Glutamatergic neuron (in vitro differentiated cells): ENCODE measurements around the gene TRAF1. TPM values are rescaled to one million over a fixed set of nuclear protein-coding genes. Genes with fewer than 3 reads are reported as not detected.

ENCODE experiments used
- DNase-seq: peaks from one replicate; pipeline ENCODE4 v3.0.0; 2022
- H3K27ac Mint-ChIP-seq: one replicate; pipeline ENCODE4 v1.8.0; 2020; ENCODE audit warnings: mild to moderate bottlenecking, mixed read lengths, inconsistent platforms; ENCODE audit not compliant: unreplicated experiment
- H3K27me3 Mint-ChIP-seq: one replicate; pipeline ENCODE4 v1.8.0; 2020; ENCODE audit warnings: mild to moderate bottlenecking, moderate library complexity, mixed read lengths, inconsistent platforms; ENCODE audit not compliant: unreplicated experiment
- H3K36me3 Mint-ChIP-seq: one replicate; pipeline ENCODE4 v1.8.0; 2020; ENCODE audit warnings: mild to moderate bottlenecking, mixed read lengths, inconsistent platforms; ENCODE audit not compliant: unreplicated experiment
- H3K4me1 Mint-ChIP-seq: one replicate; pipeline ENCODE4 v1.8.0; 2020; ENCODE audit warnings: mild to moderate bottlenecking, low read depth, mixed read lengths, inconsistent platforms; ENCODE audit not compliant: unreplicated experiment
- H3K4me3 Mint-ChIP-seq: one replicate; pipeline ENCODE4 v1.8.0; 2020; ENCODE audit warnings: mild to moderate bottlenecking, mixed read lengths, inconsistent platforms; ENCODE audit not compliant: unreplicated experiment
- H3K9me3 Mint-ChIP-seq: one replicate; pipeline ENCODE4 v1.8.0; 2020; ENCODE audit warnings: mild to moderate bottlenecking, moderate library complexity, mixed read lengths, inconsistent platforms; ENCODE audit not compliant: unreplicated experiment
- total RNA-seq: library from RNA; stranded (reverse); fragmentation: NEBNext Ultra II Directional; extraction: Animal tissue kit (Norgen Biotek cat#: 25700); gene quantifications from one replicate; pipeline ENCODE4 v1.2.1, GENCODE V29; 2021; ENCODE audit not compliant: unreplicated experiment
- TF ChIP-seq, protein P1 (sequence below): fragments of 200-600 bp; sonication (generic); IDR thresholded peaks from one replicate; pipeline ENCODE4 v1.5.0; 2021; ENCODE audit not compliant: partially characterized antibody, unreplicated experiment

TRAF1 gene
- total RNA-seq, 1 donor from 2014 or later, result 1.6 TPM

DNA sequence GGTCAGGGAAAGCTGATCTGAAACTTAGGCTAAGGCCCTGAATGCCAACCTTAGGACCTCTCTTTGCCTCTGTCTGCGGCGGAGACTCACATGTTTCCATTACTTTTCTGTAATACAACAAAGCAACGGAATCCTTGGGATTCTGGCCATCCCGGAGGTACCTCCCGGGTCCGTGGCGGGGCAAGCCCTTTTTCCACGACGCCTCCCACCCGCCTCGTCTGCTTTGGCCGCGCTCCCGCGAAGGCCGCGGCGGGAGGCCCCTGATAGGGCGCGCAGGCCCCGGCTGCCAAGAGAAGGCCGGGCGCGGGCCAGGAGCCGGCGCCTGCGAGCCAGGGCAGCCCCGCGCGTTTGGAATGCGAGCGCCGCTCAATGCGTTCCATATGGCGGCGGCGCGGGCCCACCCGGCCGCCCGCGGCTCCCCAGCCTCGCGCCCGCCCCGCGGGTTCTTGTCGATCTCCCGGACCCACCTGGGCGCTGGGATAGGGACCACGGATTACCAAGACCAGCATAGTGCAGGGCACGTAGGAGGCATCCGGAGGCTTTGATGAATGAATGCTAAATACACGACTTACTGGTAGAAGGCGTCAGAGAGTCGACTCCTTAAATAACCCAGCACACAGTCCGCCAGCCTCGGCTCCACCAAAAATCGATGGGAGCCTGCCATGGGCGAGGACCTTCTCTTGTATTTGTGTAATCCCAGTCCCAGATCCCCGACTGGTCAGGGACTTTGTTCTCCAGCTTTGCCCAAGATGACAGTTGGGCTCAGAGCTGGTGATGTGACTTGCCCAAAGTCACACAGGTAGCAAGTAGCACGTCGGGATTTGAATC lies 32.1 kb downstream of the TRAF1 start:
- H3K27ac Mint-ChIP-seq, result no peak overlapping the region
- H3K4me1 Mint-ChIP-seq, result peaks cover 9% of the 10 kb centered on the region
- peak; percentile 32 for DNase-seq
- TF ChIP-seq, protein P1, sequence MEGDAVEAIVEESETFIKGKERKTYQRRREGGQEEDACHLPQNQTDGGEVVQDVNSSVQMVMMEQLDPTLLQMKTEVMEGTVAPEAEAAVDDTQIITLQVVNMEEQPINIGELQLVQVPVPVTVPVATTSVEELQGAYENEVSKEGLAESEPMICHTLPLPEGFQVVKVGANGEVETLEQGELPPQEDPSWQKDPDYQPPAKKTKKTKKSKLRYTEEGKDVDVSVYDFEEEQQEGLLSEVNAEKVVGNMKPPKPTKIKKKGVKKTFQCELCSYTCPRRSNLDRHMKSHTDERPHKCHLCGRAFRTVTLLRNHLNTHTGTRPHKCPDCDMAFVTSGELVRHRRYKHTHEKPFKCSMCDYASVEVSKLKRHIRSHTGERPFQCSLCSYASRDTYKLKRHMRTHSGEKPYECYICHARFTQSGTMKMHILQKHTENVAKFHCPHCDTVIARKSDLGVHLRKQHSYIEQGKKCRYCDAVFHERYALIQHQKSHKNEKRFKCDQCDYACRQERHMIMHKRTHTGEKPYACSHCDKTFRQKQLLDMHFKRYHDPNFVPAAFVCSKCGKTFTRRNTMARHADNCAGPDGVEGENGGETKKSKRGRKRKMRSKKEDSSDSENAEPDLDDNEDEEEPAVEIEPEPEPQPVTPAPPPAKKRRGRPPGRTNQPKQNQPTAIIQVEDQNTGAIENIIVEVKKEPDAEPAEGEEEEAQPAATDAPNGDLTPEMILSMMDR, result no peak
- H3K4me3 Mint-ChIP-seq, result no peak overlapping the region
- H3K9me3 Mint-ChIP-seq, result peaks cover 3% of the 10 kb centered on the region
- peaks cover 2% of the 10 kb centered on the region for H3K27me3 Mint-ChIP-seq
- no peaks in the 10 kb centered on the region for H3K36me3 Mint-ChIP-seq

DNA sequence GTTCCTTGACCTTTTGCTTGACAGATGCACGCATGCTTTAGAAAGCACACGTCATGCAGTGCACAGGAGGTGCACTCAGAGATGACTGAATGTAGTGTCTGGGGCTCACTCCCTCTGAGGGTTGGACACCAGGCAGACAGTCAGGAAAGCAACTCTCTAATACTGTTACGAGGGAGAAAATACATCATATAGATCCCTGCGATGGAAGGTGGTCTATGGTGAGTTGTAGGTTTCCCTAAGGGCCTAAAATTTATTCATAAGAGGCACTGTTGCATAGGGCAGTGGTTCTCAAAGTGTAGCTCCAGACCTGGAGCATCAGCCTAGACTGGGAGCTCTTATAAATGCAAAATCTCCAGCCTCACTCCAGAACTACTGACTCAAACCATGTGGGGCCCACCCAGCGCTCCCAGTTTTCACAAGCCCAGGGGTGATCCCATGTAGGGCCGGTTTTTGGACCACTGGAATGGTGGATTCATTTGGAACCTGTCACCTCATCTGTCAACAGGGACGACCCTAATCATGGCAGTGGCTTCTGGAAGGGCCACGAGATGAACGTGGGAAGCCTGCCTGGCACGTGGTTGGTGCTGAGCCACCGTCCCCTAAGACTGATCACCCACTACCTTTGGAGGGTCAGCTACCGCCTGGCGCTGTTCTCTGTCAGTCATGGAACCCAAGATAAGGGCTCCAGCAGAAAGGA lies 32.8 kb downstream of the TRAF1 start:
- Mint-ChIP-seq H3K27ac (peak overlapping the region; percentile 36), H3K9me3 (peaks cover 3% of the 10 kb centered on the region), H3K4me1 (peaks cover 9% of the 10 kb centered on the region), H3K4me3 (no peak overlapping the region), H3K27me3 (peaks cover 2% of the 10 kb centered on the region), H3K36me3 (no peaks in the 10 kb centered on the region)
- no peak for DNase-seq
- TF ChIP-seq, protein P1, result no peak

DNA sequence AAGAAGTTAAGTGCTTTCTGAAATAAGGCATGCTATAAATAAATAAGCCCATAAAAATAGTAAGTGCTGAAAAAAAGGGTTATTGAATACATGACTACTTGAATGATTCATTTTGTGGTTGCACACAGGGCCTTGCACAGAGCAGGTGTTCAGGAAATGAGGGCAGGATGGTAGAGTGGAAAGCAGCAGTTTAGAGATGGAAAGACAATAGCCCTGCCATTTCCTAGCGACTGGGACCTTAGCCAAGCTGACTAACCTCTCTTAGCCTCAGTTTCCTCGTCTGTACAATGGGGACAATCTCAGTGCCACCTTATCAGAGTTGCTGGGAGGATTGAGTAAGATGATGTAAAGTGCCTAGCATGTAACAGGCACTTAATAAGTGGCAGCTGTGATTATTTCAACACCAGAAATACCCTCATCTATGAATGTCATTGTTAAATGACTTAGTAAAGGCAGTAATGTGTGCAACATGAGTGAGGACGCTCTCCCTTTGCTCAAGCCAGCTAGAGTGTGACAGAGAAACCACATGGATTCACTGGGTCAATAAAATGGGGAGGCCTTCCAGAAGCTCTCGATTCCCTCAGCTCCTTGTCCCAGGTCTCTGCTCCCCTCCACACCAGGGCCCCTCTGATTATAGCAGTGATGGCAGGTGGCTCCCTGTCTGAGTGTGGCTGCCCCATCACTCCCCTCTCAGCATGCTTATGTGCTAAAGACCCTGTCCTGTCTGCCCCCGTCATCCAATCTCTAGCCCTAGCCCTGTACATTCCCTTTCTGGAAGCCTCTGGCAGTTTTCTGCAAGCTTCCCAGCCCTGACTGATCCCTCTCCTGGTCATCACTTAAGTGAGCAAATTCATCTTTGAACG lies 33.6 kb downstream of the TRAF1 start:
- H3K27ac Mint-ChIP-seq, result peak overlapping the region; percentile 36
- peaks cover 3% of the 10 kb centered on the region for H3K9me3 Mint-ChIP-seq
- no peak overlapping the region for H3K4me3 Mint-ChIP-seq
- no peaks in the 10 kb centered on the region for H3K36me3 Mint-ChIP-seq
- no peak for DNase-seq
- peaks cover 9% of the 10 kb centered on the region for H3K4me1 Mint-ChIP-seq
- TF ChIP-seq, protein P1, result no peak
- H3K27me3 Mint-ChIP-seq, result peaks cover 2% of the 10 kb centered on the region

DNA sequence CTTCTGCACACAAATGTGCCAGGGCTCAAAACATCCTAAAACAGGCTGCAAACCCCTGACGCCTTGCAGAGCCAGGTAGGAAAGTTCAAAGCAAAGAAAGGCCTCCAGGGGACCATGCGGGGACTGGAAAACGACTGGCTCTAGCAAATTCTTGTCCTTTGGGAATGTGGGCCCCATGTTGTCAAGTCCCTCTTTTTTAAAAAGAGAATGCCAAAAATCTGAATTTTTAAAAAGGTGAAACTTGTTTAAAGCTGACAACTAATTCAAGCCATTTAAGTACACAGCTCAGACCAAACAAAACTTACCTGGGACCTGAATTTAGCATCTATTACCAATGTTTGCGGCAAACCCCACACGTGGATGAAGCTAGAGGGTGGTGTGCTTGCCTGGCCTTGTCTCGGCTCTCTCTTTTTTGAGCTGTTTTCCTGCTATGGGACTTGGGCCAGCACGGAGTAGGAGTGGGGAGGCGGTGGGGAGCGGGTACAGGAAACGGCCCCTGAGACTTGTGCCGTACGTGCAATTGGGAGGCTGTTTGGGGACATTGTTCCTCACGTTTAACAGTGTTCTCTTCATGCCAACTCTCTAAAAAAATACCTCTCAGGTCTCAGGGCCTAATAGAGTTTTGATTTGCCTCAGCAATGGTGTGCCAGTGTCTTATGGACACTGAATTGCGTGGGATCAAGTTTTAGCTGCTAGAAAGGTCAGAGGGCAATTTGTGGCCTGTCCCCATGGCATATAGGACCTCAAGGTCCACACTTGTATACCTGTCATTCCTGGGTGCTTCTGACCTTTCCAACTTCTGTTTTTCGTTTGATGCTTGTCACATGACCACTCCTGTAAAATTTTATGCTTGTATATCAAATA lies 34.5 kb downstream of the TRAF1 start:
- peaks cover 3% of the 10 kb centered on the region for H3K9me3 Mint-ChIP-seq
- no peak overlapping the region for H3K27ac Mint-ChIP-seq
- TF ChIP-seq, protein P1, result no peak
- H3K36me3 Mint-ChIP-seq, result no peaks in the 10 kb centered on the region
- peaks cover 2% of the 10 kb centered on the region for H3K27me3 Mint-ChIP-seq
- H3K4me1 Mint-ChIP-seq, result peaks cover 9% of the 10 kb centered on the region
- H3K4me3 Mint-ChIP-seq, result no peak overlapping the region
- DNase-seq, result no peak
